HFFc6 (cell line): ENCODE results near the gene BAZ1B. TPM values are rescaled to one million over a fixed set of nuclear protein-coding genes. Genes with fewer than 3 reads are reported as not detected.

Experiments used
- DNase-seq: peaks from one replicate; pipeline ENCODE4 v3.0.0-alpha.2; 2018
- H3K27ac Mint-ChIP-seq: 2 replicates; pipeline ENCODE4 v1.8.0; 2020; ENCODE audit warnings: mild to moderate bottlenecking, mixed read lengths
- H3K27me3 Mint-ChIP-seq: 2 replicates; pipeline ENCODE4 v1.8.0; 2021; ENCODE audit warnings: mild to moderate bottlenecking, moderate library complexity, mixed read lengths; ENCODE audit not compliant: insufficient read depth
- H3K36me3 Mint-ChIP-seq: 2 replicates; pipeline ENCODE4 v1.8.0; 2021; ENCODE audit warnings: low read depth, mixed read lengths
- H3K4me1 Mint-ChIP-seq: 2 replicates; pipeline ENCODE4 v1.8.0; 2020; ENCODE audit warnings: low read depth, mixed read lengths
- H3K4me3 Mint-ChIP-seq: 2 replicates; pipeline ENCODE4 v1.8.0; 2020; ENCODE audit warnings: mild to moderate bottlenecking, moderate library complexity, mixed read lengths
- H3K9me3 Mint-ChIP-seq: 2 replicates; pipeline ENCODE4 v1.8.0; 2020; ENCODE audit warnings: mild to moderate bottlenecking, mixed read lengths
- CTCF ChIP-seq: fragments of 200-600 bp; sonication (generic); IDR thresholded peaks from 2 replicates; pipeline ENCODE4 v1.5.0; 2021; ENCODE audit warnings: antibody characterized with exemption, mild to moderate bottlenecking
- total RNA-seq, 6 experiments: library from RNA; stranded (reverse); fragmentation: NEBNext Ultra II Directional; extraction: Animal tissue kit (Norgen Biotek cat#: 25700); gene quantifications; 2 replicates in 1 of 6; 3 replicates in 5 of 6; pipeline ENCODE4 v1.2.3, GENCODE V29; 2021

BAZ1B gene
- total RNA-seq, 6 experiments from 2014 or later = 54.0 to 66.5 (median 63.8) TPM

DNA sequence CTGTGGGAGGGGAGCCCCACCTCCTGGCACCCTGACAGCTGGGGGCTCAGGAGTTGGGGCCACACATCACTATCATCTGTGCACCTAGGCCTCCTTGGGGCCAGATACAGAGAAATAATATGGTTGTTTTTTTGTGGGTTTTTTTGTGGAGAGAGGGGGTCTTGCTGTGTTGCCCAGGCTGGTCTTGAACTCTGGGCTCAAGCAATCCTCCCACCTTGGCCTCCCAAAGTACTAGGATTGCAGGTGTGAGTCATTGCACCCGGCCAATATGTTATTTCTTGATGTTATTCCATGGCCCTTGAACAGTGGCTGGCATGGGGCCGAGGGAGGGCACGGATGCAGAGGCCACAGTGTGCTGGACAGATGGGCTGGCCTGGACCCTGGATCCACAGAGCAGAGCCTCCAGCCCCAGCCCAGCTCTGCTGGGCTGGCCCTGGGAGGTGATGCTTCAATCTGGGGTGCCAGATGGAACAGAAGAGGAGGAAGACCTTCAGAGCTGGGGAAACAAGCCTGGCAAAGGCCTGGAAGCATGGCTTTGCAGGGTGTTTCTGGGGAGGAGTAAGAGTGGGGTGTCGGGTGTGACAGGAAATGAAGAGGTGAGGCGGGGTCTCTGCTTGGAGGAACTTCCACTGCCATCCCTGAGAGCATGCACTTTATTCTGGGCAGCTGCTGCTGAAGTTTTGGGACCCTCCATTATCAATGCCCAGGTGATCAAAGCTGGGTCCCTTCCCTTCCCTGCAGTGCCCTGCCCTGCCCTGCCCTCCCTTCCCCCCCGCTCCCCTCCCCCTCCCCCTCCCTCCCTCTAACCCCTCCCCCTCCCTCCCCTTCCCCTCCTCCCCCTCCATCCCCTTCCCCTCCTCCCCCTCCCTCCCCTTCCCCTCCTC lies 92.2 kb downstream of the BAZ1B start:
- TF ChIP-seq CTCF = no peak
- Mint-ChIP-seq H3K9me3 (peaks cover 2% of the 10 kb centered on the region; the same call in 1 of the 2 replicates), H3K27me3 (peaks cover 5% of the 10 kb centered on the region; the same call in 1 of the 2 replicates), H3K4me1 (no peaks in the 10 kb centered on the region), H3K36me3 (no peaks in the 10 kb centered on the region), H3K4me3 (no peak overlapping the region), H3K27ac (no peak overlapping the region)
- DNase-seq = no peak

DNA sequence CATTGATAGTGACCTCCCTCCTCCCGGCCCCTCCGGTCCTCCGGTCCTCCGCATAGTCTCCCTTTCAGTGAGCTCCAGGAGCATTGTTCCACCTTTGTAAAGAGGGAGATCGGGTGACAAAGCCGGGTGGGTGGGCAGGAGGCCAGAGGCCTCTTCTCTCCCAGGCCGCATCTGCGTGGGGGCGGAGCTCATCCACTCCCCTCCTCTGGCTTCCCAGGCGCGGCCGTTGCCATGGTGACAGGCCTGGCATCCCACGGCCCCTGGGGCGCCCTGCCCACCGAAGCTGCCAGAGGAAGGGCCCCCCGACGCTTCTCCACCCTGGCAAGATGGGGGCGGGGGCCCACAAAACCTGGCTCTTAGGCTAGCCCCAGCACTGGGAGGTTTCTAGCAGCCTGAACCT lies 92.9 kb downstream of the BAZ1B start:
- H3K27me3 Mint-ChIP-seq = peaks cover 10% of the 10 kb centered on the region
- no peak for TF ChIP-seq CTCF
- H3K9me3 Mint-ChIP-seq = no peaks in the 10 kb centered on the region
- no peaks in the 10 kb centered on the region for H3K4me1 Mint-ChIP-seq
- no peaks in the 10 kb centered on the region for H3K36me3 Mint-ChIP-seq
- no peak overlapping the region for H3K4me3 Mint-ChIP-seq
- no peak overlapping the region for H3K27ac Mint-ChIP-seq
- DNase-seq = no peak

GRCh38 chr7:73427902-73428787 lies 93.9 kb downstream of the BAZ1B start:
- no peaks in the 10 kb centered on the region for H3K9me3 Mint-ChIP-seq
- peaks cover 13% of the 10 kb centered on the region for H3K27me3 Mint-ChIP-seq
- no peak overlapping the region for H3K27ac Mint-ChIP-seq
- no peaks in the 10 kb centered on the region for H3K36me3 Mint-ChIP-seq
- DNase-seq = no peak
- no peak overlapping the region for H3K4me3 Mint-ChIP-seq
- TF ChIP-seq CTCF = no peak
- no peaks in the 10 kb centered on the region for H3K4me1 Mint-ChIP-seq

- Mint-ChIP-seq H3K4me3 (no peak overlapping the region), H3K27ac (no peak overlapping the region), H3K27me3 (peaks cover 16% of the 10 kb centered on the region), H3K9me3 (no peaks in the 10 kb centered on the region), H3K4me1 (no peaks in the 10 kb centered on the region), H3K36me3 (no peaks in the 10 kb centered on the region)
- TF ChIP-seq CTCF = no peak
- no peak for DNase-seq
Observed at GRCh38 chr7:73426016-73426415, 96.1 kb downstream of the BAZ1B start.

DNA sequence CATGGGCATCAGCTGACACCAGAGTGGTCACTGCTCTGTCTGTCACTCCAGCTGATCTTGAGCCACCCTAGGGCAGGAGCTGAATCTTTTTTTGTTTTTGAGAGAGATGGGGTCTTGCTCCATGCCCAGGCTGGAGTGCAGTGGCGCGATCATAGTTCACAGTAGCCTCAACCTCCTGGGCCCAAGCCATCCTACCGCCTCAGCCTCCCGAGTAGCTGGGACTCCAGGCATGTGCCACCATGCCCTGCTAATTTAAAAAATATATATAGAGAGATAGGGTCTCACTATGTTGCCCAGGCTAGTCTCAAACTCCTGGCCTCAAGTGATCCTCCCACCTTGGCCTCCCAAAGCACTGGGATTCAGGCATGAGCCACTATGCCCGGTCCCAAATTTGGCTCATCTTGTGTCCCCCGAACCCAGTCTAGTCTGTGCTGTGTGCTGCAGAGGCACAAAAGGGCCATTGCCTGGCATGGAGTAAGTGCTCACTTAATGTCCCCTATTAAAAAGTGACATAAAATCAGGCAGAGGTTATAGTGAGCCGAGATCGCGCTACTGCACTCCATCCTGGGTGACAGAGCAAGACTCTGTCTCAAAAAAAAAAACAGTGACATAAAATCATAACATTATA lies 96.6 kb downstream of the BAZ1B start:
- Mint-ChIP-seq H3K4me3 (no peak overlapping the region), H3K27ac (no peak overlapping the region), H3K36me3 (no peaks in the 10 kb centered on the region), H3K9me3 (no peaks in the 10 kb centered on the region), H3K27me3 (peaks cover 18% of the 10 kb centered on the region), H3K4me1 (no peaks in the 10 kb centered on the region)
- TF ChIP-seq CTCF = no peak
- DNase-seq = no peak
